ENCODE results near the gene BEX3.
"Not testable (repeated sequence)": the region's sequence is repeated elsewhere in the genome, so short reads cannot be mapped to it uniquely, and the experiment has no call there.

Gene BEX3

GRCh38 chrX:103384672-103385071 lies 8.3 kb downstream of the BEX3 start:
- no peak for DNase-seq (ENCODE audit: extremely low read depth, insufficient read length)
- no peaks in the 10 kb centered on the region for H3K36me3 ChIP-seq (ENCODE audit: control insufficient read depth, insufficient read depth, low read length)
- H3K4me3 ChIP-seq (replicated peaks; ENCODE audit: low read depth, low read length): no peak overlapping the region
- TF ChIP-seq CTCF (IDR thresholded peaks at IDR 0.05; ENCODE audit: insufficient read depth, low read length, poor library complexity, severe bottlenecking): no peak
- no peaks in the 10 kb centered on the region for H3K27me3 ChIP-seq (replicated peaks; ENCODE audit: control insufficient read depth, insufficient read depth, low read length)

GRCh38 chrX:103385283-103385830 lies 9.0 kb downstream of the BEX3 start:
- H3K36me3 ChIP-seq (ENCODE audit: control insufficient read depth, insufficient read depth, low read length); DNase-seq (ENCODE audit: extremely low read depth, insufficient read length); H3K27me3 ChIP-seq (replicated peaks; ENCODE audit: control insufficient read depth, insufficient read depth, low read length): not testable (repeated sequence)

GRCh38 chrX:103386332-103386731 lies 10.0 kb downstream of the BEX3 start:
- no peaks in the 10 kb centered on the region for H3K36me3 ChIP-seq (ENCODE audit: control insufficient read depth, insufficient read depth, low read length)
- no peak overlapping the region for H3K4me3 ChIP-seq (replicated peaks; ENCODE audit: low read depth, low read length)
- no peaks in the 10 kb centered on the region for H3K27me3 ChIP-seq (replicated peaks; ENCODE audit: control insufficient read depth, insufficient read depth, low read length)
- no peak for DNase-seq (ENCODE audit: extremely low read depth, insufficient read length)
- no peak for TF ChIP-seq CTCF (IDR thresholded peaks at IDR 0.05; ENCODE audit: insufficient read depth, low read length, poor library complexity, severe bottlenecking)

More at GRCh38 chrX:103385283-103385830, 9.0 kb downstream of the BEX3 start:
- not testable (repeated sequence) for H3K4me3 ChIP-seq (replicated peaks; ENCODE audit: low read depth, low read length)

- Histone ChIP-seq H3K4me3 (replicated peaks; ENCODE audit: low read depth, low read length) (no peak overlapping the region), H3K36me3 (ENCODE audit: control insufficient read depth, insufficient read depth, low read length) (no peaks in the 10 kb centered on the region), H3K27me3 (replicated peaks; ENCODE audit: control insufficient read depth, insufficient read depth, low read length) (no peaks in the 10 kb centered on the region)
- TF ChIP-seq CTCF (IDR thresholded peaks at IDR 0.05; ENCODE audit: insufficient read depth, low read length, poor library complexity, severe bottlenecking): no peak
- DNase-seq (ENCODE audit: extremely low read depth, insufficient read length): no peak
These were observed 17.1 kb downstream of the BEX3 start for GRCh38 chrX:103393487-103393886.

GRCh38 chrX:103396186-103396585 lies 19.8 kb downstream of the BEX3 start:
- Histone ChIP-seq H3K4me3 (replicated peaks; ENCODE audit: low read depth, low read length) (no peak overlapping the region), H3K27me3 (replicated peaks; ENCODE audit: control insufficient read depth, insufficient read depth, low read length) (no peaks in the 10 kb centered on the region), H3K36me3 (ENCODE audit: control insufficient read depth, insufficient read depth, low read length) (no peaks in the 10 kb centered on the region)
- no peak for TF ChIP-seq CTCF (IDR thresholded peaks at IDR 0.05; ENCODE audit: insufficient read depth, low read length, poor library complexity, severe bottlenecking)
- no peak for DNase-seq (ENCODE audit: extremely low read depth, insufficient read length)

GRCh38 chrX:103396660-103397059 lies 20.3 kb downstream of the BEX3 start:
- no peak for TF ChIP-seq CTCF (IDR thresholded peaks at IDR 0.05; ENCODE audit: insufficient read depth, low read length, poor library complexity, severe bottlenecking)
- H3K4me3 ChIP-seq (replicated peaks; ENCODE audit: low read depth, low read length): no peak overlapping the region
- H3K27me3 ChIP-seq (replicated peaks; ENCODE audit: control insufficient read depth, insufficient read depth, low read length): no peaks in the 10 kb centered on the region
- DNase-seq (ENCODE audit: extremely low read depth, insufficient read length): no peak
- no peaks in the 10 kb centered on the region for H3K36me3 ChIP-seq (ENCODE audit: control insufficient read depth, insufficient read depth, low read length)

Measured in GM06990 (cell line).